SK-N-SH (cell line): ENCODE measurements around the gene TIMP2. TPM values are rescaled to one million over a fixed set of nuclear protein-coding genes. Genes with fewer than 3 reads are reported as not detected.

ENCODE experiments used
- EP300 ChIP-seq, 2 experiments: IDR thresholded peaks; 2 replicates each; pipeline versions ENCODE4 v1.4.0 to v1.6.1; 2012; ENCODE audit warnings: borderline replicate concordance in 1 of 2, low read depth in 1 of 2, low read length in 1 of 2
- EZH2phosphoT487 ChIP-seq: fragments of 200-600 bp; sonication (generic); IDR thresholded peaks from 2 replicates; pipeline ENCODE4 v1.6.1; 2017; ENCODE audit warnings: low read depth, mixed run types, mild to moderate bottlenecking, antibody characterized with exemption, moderate library complexity, borderline replicate concordance
- GATA2 ChIP-seq: sonication (generic); formaldehyde crosslinking; IDR thresholded peaks from 2 replicates; pipeline ENCODE4 v1.5.0; 2020; ENCODE audit warnings: mild to moderate bottlenecking, missing genetic modification reagents
- JUND ChIP-seq: IDR thresholded peaks from 2 replicates; pipeline ENCODE4 v1.4.0; 2012
- NRF1 ChIP-seq: IDR thresholded peaks from 2 replicates; pipeline ENCODE4 v1.6.1; 2012; ENCODE audit warnings: low read depth, mild to moderate bottlenecking, low read length
- PBX3 ChIP-seq: IDR thresholded peaks from 2 replicates; pipeline ENCODE4; 2012
- POLR2AphosphoS5 ChIP-seq: IDR thresholded peaks from 2 replicates; pipeline ENCODE4 v1.6.1; 2012; ENCODE audit warnings: low read depth, low read length
- RAD21 ChIP-seq: IDR thresholded peaks from 2 replicates; pipeline ENCODE4 v1.6.1; 2012; ENCODE audit warnings: mild to moderate bottlenecking, low read length
- REST ChIP-seq: IDR thresholded peaks from 2 replicates; pipeline ENCODE4 v1.6.1; 2012; ENCODE audit warnings: mild to moderate bottlenecking, low read depth, low read length, moderate library complexity
- RFX5 ChIP-seq: IDR thresholded peaks from 2 replicates; pipeline ENCODE4 v1.6.1; 2012; ENCODE audit warnings: mild to moderate bottlenecking, improper control_type of control experiment, low read length
- SMC3 ChIP-seq: IDR thresholded peaks from 2 replicates; pipeline ENCODE4 v1.6.1; 2012; ENCODE audit warnings: low read depth, low read length, improper control_type of control experiment
- TEAD4 ChIP-seq: IDR thresholded peaks from 2 replicates; pipeline ENCODE4 v1.4.0; 2012; ENCODE audit warnings: mild to moderate bottlenecking, borderline replicate concordance; ENCODE audit not compliant: insufficient read depth
- USF2 ChIP-seq: fragments of 150-350 bp; IDR thresholded peaks from 2 replicates; pipeline ENCODE4 v1.6.1; 2017; ENCODE audit warnings: antibody characterized with exemption, low read length, low read depth, borderline replicate concordance
- YY1 ChIP-seq: IDR thresholded peaks from 2 replicates; pipeline ENCODE4 v1.4.0; 2012; ENCODE audit warnings: low read depth, mild to moderate bottlenecking
- polyA plus RNA-seq, 3 experiments: library from polyadenylated mRNA; depleted of rRNA; stranded (reverse); fragments of >200 nt; gene quantifications; 2 replicates each; pipeline ENCODE4 v1.2.3, GENCODE V29; 2012
- TF ChIP-seq, protein P1 (sequence below): IDR thresholded peaks from 2 replicates; pipeline ENCODE4 v1.4.0; 2012; ENCODE audit warnings: low read depth, borderline replicate concordance
- TF ChIP-seq, protein P2 (sequence below): IDR thresholded peaks from 2 replicates; pipeline ENCODE4 v1.4.0; 2012; ENCODE audit warnings: low read depth

TIMP2 gene
- polyA plus RNA-seq, 1 of the 3 experiments (the other 2 are of a cell fraction): 441 TPM

- TF ChIP-seq, protein P1, sequence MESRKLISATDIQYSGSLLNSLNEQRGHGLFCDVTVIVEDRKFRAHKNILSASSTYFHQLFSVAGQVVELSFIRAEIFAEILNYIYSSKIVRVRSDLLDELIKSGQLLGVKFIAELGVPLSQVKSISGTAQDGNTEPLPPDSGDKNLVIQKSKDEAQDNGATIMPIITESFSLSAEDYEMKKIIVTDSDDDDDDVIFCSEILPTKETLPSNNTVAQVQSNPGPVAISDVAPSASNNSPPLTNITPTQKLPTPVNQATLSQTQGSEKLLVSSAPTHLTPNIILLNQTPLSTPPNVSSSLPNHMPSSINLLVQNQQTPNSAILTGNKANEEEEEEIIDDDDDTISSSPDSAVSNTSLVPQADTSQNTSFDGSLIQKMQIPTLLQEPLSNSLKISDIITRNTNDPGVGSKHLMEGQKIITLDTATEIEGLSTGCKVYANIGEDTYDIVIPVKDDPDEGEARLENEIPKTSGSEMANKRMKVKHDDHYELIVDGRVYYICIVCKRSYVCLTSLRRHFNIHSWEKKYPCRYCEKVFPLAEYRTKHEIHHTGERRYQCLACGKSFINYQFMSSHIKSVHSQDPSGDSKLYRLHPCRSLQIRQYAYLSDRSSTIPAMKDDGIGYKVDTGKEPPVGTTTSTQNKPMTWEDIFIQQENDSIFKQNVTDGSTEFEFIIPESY: no peak
- TF ChIP-seq TEAD4 (peak; percentile 89), USF2 (0 out of 2 replicates have a peak, but pooled peaks have one; percentile 22), REST (peak; percentile 68; the same call in 1 of the 2 replicates), GATA2 (CRISPR knock-in tag) (no peak), EZH2phosphoT487 (no peak), JUND (peak; percentile 98; the same call in 1 of the 2 replicates), NRF1 (no peak; the same call in 1 of the 2 replicates), PBX3 (peak; percentile 65), RFX5 (no peak; the same call in 1 of the 2 replicates), SMC3 (0 out of 2 replicates have a peak, but pooled peaks have one; percentile 1), POLR2AphosphoS5 (peak; percentile 85), RAD21 (no peak; the same call in none of the 2 replicates), EP300 (IDR thresholded peaks at IDR 0.05; ENCODE audit: borderline replicate concordance in 1 of 2, low read depth in 1 of 2, low read length in 1 of 2) (peak in 1 of 2 experiments; percentile 88; a peak in 3 of 4 replicates), YY1 (no peak)
- TF ChIP-seq, protein P2, sequence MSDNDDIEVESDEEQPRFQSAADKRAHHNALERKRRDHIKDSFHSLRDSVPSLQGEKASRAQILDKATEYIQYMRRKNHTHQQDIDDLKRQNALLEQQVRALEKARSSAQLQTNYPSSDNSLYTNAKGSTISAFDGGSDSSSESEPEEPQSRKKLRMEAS: peak; percentile 97
These were observed 41.6 kb downstream of the TIMP2 start (continued) for GRCh38 chr17:78883533-78884131.
